Measurements from ENCODE around the gene MOV10L1. TPM values are rescaled to one million over a fixed set of nuclear protein-coding genes. Genes with fewer than 3 reads are reported as not detected.

The MOV10L1 gene
- total and polyA plus RNA-seq, 2 experiments from 2014 or later: 0.73 to 1.8 TPM

DNA sequence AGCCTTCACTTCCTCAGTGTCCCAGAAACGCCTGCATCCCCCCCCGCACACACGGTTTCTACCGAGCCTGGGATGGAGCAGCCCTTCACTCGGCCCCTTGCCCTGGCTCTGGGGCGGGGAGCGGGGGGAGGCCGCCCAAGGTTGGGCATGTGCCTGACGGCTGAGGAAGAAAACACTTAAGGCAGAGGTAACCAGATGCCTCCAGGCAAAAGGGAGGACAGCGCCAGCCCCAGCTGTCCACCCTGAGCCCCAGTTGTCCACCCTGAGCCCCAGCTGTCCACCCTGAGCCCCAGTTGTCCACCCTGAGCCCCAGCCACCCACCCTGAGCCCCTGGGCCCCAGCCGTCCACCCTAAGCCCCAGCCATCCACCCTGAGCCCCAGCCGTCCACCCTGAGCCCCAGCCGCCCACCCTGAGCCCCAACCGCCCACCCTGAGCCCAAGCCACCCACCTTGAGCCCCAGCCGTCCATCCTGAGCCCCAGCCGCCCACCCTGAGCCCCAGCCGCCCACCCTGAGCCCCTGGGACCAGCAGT is 27.9 kb upstream of the MOV10L1 start (continued):
- TF ChIP-seq, protein P1, sequence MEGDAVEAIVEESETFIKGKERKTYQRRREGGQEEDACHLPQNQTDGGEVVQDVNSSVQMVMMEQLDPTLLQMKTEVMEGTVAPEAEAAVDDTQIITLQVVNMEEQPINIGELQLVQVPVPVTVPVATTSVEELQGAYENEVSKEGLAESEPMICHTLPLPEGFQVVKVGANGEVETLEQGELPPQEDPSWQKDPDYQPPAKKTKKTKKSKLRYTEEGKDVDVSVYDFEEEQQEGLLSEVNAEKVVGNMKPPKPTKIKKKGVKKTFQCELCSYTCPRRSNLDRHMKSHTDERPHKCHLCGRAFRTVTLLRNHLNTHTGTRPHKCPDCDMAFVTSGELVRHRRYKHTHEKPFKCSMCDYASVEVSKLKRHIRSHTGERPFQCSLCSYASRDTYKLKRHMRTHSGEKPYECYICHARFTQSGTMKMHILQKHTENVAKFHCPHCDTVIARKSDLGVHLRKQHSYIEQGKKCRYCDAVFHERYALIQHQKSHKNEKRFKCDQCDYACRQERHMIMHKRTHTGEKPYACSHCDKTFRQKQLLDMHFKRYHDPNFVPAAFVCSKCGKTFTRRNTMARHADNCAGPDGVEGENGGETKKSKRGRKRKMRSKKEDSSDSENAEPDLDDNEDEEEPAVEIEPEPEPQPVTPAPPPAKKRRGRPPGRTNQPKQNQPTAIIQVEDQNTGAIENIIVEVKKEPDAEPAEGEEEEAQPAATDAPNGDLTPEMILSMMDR (conservative IDR thresholded peaks at IDR 0.05; ENCODE audit: low read depth in 2 of 2): no peak
- no peak for TF ChIP-seq CREB1 (CRISPR knock-in tag; IDR thresholded peaks at IDR 0.05; ENCODE audit: low read depth)
- no peak for TF ChIP-seq ZNF114 (CRISPR knock-in tag; IDR thresholded peaks at IDR 0.05)
- no peak for TF ChIP-seq EZH2 (IDR thresholded peaks at IDR 0.05; ENCODE audit: low read depth, unreplicated experiment)
- no peak for TF ChIP-seq POLR2AphosphoS5 (IDR thresholded peaks at IDR 0.05; ENCODE audit: low read depth)
- TF ChIP-seq, protein P2, sequence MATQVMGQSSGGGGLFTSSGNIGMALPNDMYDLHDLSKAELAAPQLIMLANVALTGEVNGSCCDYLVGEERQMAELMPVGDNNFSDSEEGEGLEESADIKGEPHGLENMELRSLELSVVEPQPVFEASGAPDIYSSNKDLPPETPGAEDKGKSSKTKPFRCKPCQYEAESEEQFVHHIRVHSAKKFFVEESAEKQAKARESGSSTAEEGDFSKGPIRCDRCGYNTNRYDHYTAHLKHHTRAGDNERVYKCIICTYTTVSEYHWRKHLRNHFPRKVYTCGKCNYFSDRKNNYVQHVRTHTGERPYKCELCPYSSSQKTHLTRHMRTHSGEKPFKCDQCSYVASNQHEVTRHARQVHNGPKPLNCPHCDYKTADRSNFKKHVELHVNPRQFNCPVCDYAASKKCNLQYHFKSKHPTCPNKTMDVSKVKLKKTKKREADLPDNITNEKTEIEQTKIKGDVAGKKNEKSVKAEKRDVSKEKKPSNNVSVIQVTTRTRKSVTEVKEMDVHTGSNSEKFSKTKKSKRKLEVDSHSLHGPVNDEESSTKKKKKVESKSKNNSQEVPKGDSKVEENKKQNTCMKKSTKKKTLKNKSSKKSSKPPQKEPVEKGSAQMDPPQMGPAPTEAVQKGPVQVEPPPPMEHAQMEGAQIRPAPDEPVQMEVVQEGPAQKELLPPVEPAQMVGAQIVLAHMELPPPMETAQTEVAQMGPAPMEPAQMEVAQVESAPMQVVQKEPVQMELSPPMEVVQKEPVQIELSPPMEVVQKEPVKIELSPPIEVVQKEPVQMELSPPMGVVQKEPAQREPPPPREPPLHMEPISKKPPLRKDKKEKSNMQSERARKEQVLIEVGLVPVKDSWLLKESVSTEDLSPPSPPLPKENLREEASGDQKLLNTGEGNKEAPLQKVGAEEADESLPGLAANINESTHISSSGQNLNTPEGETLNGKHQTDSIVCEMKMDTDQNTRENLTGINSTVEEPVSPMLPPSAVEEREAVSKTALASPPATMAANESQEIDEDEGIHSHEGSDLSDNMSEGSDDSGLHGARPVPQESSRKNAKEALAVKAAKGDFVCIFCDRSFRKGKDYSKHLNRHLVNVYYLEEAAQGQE (IDR thresholded peaks at IDR 0.05; ENCODE audit: unreplicated experiment): no peak
- no peak for TF ChIP-seq EZH2phosphoT487 (IDR thresholded peaks at IDR 0.05; ENCODE audit: unreplicated experiment)
- TF ChIP-seq ZNF331 (CRISPR knock-in tag; IDR thresholded peaks at IDR 0.05; ENCODE audit: low read depth): no peak
- TF ChIP-seq, protein P3, sequence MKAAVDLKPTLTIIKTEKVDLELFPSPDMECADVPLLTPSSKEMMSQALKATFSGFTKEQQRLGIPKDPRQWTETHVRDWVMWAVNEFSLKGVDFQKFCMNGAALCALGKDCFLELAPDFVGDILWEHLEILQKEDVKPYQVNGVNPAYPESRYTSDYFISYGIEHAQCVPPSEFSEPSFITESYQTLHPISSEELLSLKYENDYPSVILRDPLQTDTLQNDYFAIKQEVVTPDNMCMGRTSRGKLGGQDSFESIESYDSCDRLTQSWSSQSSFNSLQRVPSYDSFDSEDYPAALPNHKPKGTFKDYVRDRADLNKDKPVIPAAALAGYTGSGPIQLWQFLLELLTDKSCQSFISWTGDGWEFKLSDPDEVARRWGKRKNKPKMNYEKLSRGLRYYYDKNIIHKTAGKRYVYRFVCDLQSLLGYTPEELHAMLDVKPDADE (IDR thresholded peaks at IDR 0.05): no peak
- TF ChIP-seq NANOG (IDR thresholded peaks at IDR 0.05; ENCODE audit: borderline replicate concordance): no peak

DNA sequence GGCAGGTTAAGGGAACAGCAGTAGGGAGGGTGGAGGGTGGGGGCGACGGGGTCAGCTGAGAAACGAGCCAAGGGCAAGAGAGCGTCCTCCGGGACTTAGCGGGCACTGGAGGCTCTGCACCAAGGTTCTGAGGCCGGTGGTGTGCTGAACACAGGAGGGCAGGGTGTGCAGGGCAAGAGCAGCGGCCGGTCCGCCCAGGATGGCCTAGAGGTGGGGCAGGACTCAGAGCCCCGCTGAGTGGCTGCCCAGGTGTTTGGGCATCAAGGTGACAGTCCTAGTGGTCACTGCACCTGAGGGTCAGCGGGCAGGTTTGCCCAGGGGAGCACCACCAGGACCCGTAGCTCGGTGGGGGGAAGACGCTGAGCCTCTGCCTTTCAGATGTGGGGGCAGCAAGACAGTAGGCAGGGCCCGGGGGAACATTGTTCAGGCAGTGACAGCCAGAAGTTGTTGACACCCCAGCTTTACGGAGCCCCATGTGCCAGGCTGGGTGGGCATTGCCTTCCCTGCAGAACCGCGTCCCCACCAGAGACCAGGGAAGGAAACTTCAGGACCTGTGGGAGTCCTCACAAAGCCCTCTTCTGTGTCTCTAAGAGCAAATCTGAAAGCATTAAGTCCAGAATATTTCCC is 27.2 kb upstream of the MOV10L1 start:
- H3K36me3 Mint-ChIP-seq (ENCODE audit: low read depth): no peaks in the 10 kb centered on the region
- no peak overlapping the region for H3K4me3 Mint-ChIP-seq
- peaks cover 11% of the 10 kb centered on the region for H3K4me1 Mint-ChIP-seq
- Histone ChIP-seq H3K4me3 (no peak overlapping the region), H3K27ac (ENCODE audit: low read depth) (no peak overlapping the region), H3K79me2 (replicated peaks; ENCODE audit: insufficient read depth) (no peaks in the 10 kb centered on the region), H3K9me2 (ENCODE audit: insufficient read depth) (no peaks in the 10 kb centered on the region), H4K20me1 (replicated peaks; ENCODE audit: insufficient read depth) (no peaks in the 10 kb centered on the region), H3K4me2 (no peak overlapping the region), H3F3A (replicated peaks; ENCODE audit: low read depth) (0 out of 2 replicates have a peak, but pooled peaks cover 3% of the 10 kb centered on the region), H3K4me1 (ENCODE audit: insufficient read depth) (peaks cover 5% of the 10 kb centered on the region), H2AFZ (no peak overlapping the region), H3K27me3 (ENCODE audit: insufficient read depth) (peaks cover 16% of the 10 kb centered on the region), H3K36me3 (ENCODE audit: insufficient read depth) (no peaks in the 10 kb centered on the region)
- no peak for ATAC-seq
- H3K27ac Mint-ChIP-seq: no peak overlapping the region
- peaks cover 19% of the 10 kb centered on the region for H3K27me3 Mint-ChIP-seq (ENCODE audit: insufficient read depth, low read depth, poor library complexity)
- DNase-seq (ENCODE audit: low spot score): no peak
- H3K9me3 Mint-ChIP-seq: peaks cover 1% of the 10 kb centered on the region; the same call in 1 of the 3 replicates
- TF ChIP-seq ZNF331 (CRISPR knock-in tag; IDR thresholded peaks at IDR 0.05; ENCODE audit: low read depth) (no peak), CREB1 (CRISPR knock-in tag; IDR thresholded peaks at IDR 0.05; ENCODE audit: low read depth) (no peak), JUNB (IDR thresholded peaks at IDR 0.05; ENCODE audit: unreplicated experiment) (no peak), POLR2AphosphoS5 (IDR thresholded peaks at IDR 0.05; ENCODE audit: low read depth) (no peak), EZH2phosphoT487 (IDR thresholded peaks at IDR 0.05; ENCODE audit: unreplicated experiment) (no peak)
- TF ChIP-seq, protein P1 (conservative IDR thresholded peaks at IDR 0.05; ENCODE audit: low read depth in 2 of 2): no peak

Measured in GM23338 (cell line).